ENCODE results near the gene PI4KA. TPM values are rescaled to one million over a fixed set of nuclear protein-coding genes. Genes with fewer than 3 reads are reported as not detected.

The PI4KA gene
- total RNA-seq, 1 donor from 2014 or later: 24.1 TPM

GRCh38 chr22:20865875-20866445 lies 7.3 kb upstream of the PI4KA start:
- no peak overlapping the region for H3K4me3 ChIP-seq (ENCODE audit: low read depth, low read length)
- DNase-seq (ENCODE audit: low read depth): no peak
- no peak for TF ChIP-seq CTCF (conservative IDR thresholded peaks at IDR 0.05; ENCODE audit: low read depth, low read length)

DNA sequence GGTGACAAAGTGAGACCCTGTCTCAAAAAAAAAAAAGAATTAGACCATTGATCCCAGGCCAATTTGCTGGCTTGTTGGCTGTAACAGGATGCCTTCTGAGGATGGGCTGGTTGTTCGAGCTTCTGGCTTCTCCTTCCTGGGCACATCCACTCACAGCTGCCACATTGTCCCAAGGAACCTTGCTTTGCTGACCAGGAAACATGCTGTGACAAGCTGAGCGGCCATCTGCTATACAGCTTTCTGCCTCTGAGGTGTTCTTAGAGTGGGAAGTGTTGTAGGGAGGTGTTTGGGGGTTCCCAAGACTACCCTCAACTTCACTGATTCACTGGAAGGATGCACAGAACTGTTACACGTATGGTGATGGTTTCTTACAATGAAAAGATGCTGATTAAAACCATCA lies 6.7 kb upstream of the PI4KA start:
- no peak for TF ChIP-seq CTCF (conservative IDR thresholded peaks at IDR 0.05; ENCODE audit: low read depth, low read length)
- H3K4me3 ChIP-seq (ENCODE audit: low read depth, low read length): no peak overlapping the region
- no peak for DNase-seq (ENCODE audit: low read depth)

DNA sequence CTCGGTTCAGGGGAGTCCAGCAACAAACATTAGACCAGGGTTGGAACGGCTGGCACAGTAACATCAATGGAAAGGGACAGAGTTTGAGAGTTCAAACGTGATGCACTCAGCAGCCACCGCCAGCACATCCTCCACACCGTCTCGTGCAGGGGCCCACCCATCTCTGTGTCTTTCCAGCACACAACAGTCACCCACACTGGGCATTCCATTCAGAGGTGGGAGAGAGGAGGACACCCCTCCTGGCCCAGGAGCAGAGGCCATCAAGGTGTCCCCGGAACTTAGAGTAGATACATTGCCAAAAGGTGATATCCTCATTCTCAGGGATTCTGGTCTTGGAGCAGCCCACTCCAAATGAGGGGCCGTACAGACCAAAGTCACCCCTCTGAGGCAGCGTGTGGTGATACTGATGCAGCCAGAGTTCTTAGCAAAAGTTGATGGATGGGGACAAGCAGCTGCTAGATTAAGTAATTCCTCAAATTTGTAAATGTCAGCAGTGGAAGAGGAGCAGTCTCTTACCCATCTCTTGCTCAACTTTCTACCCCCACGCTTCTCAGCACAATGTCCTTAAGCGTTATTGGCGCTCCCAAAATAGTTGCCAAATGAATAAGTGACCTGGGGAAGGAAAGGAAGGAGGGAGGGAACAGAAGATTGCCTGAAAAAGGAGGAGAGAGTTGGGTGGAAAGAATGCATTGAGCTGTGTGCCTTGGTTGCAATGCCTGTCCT lies 5.7 kb upstream of the PI4KA start:
- no peak for TF ChIP-seq CTCF (conservative IDR thresholded peaks at IDR 0.05; ENCODE audit: low read depth, low read length)
- no peak for DNase-seq (ENCODE audit: low read depth)

DNA sequence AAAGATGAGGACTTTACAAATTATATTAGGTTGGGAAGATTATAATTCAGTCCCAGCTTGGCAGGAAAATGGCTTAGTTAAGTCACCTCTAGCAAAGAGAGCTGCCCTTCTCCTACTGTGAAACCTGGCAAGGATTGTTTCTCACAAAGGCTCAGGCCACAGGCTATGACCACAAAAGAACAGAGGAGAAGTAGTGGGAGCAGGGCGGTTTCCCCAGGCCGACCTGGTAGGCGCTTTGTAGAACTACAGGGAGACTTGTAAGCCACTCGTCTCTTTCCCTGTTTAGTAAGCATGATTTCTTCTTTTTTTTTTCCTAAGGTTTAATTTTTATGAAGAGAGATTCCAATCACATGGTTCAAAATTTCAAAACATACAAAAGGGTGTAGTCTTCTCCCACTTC lies 4.8 kb upstream of the PI4KA start:
- H3K4me3 ChIP-seq (ENCODE audit: low read depth, low read length): no peak overlapping the region
- no peak for TF ChIP-seq CTCF (conservative IDR thresholded peaks at IDR 0.05; ENCODE audit: low read depth, low read length)
- no peak for DNase-seq (ENCODE audit: low read depth)

More for the DNA sequence above, 5.7 kb upstream of the PI4KA start:
- no peak overlapping the region for H3K4me3 ChIP-seq (ENCODE audit: low read depth, low read length)

DNA sequence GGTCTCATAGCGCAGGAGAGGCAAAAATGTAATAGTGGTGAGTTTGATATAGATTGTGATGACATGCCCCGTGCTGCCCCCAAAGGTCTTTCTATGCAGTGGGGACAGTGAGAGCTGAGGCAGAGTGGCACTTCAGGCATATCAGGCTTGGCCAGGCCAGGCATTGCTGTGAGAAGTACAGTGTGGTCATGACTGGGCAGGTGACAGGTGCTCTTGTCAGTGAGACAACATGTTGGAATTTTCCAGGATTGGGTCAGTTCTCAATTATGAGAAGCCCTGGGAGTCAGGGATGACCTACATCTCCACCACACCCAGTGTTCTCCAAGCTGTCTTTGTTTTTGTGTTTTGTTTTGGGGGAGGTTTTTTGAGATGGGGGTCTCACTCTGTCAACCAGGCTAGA lies 3.9 kb upstream of the PI4KA start:
- H3K4me3 ChIP-seq (ENCODE audit: low read depth, low read length): no peak overlapping the region
- DNase-seq (ENCODE audit: low read depth): no peak
- no peak for TF ChIP-seq CTCF (conservative IDR thresholded peaks at IDR 0.05; ENCODE audit: low read depth, low read length)

DNA sequence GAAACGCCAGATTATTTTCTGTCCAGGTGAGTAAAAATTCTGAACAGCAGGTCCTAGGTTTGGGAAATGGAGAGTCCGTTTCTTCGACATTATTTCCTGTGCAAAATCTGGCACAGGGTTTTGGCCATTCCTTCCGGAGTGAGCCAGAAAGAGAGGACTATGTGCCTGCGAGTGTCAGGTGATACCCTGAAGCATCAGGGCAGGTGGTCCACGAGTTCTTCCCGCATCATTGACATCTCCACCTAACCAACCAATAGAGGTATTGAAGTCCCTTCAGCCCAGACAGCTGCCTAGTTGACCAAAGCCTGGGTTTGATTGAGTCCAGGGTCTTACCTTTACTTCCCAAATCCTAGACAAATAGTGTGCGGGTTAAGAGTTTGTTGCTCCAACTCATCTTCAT lies 1.0 kb upstream of the PI4KA start:
- no peak for DNase-seq (ENCODE audit: low read depth)
- TF ChIP-seq CTCF (conservative IDR thresholded peaks at IDR 0.05; ENCODE audit: low read depth, low read length): no peak
- peak overlapping the region; percentile 79 for H3K4me3 ChIP-seq (ENCODE audit: low read depth, low read length)
